ENCODE results near the gene ZMYM4.

The ZMYM4 gene

GRCh38 chr1:35408925-35409324, 140.4 kb downstream of the ZMYM4 start:
- Histone ChIP-seq H3K36me3 (ENCODE audit: insufficient read depth, low read length) (peaks cover 69% of the 10 kb centered on the region), H3K4me3 (no peak overlapping the region), H3K27ac (no peak overlapping the region), H3K9ac (ENCODE audit: insufficient read length) (no peak overlapping the region), H3K9me3 (ENCODE audit: low read depth, low read length) (no peaks in the 10 kb centered on the region)
- TF ChIP-seq EZH2 (IDR thresholded peaks at IDR 0.05) (no peak), POLR2AphosphoS5 (IDR thresholded peaks at IDR 0.05; ENCODE audit: borderline replicate concordance, low read depth, low read length) (no peak), FOXP2 (optimal IDR thresholded peaks at IDR 0.05; ENCODE audit: control extremely low read depth, extremely low read length, insufficient read depth) (no peak)
- no peak for DNase-seq (ENCODE audit: low read depth, low spot score)

- no peak for TF ChIP-seq POLR2AphosphoS5 (IDR thresholded peaks at IDR 0.05; ENCODE audit: borderline replicate concordance, low read depth, low read length)
- no peak for TF ChIP-seq FOXP2 (optimal IDR thresholded peaks at IDR 0.05; ENCODE audit: control extremely low read depth, extremely low read length, insufficient read depth)
- no peak for TF ChIP-seq EZH2 (IDR thresholded peaks at IDR 0.05)
- H3K36me3 ChIP-seq (ENCODE audit: insufficient read depth, low read length): peaks cover 29% of the 10 kb centered on the region
- no peak overlapping the region for H3K4me3 ChIP-seq
Observed at GRCh38 chr1:35426097-35426586, 157.6 kb downstream of the ZMYM4 start.

DNA sequence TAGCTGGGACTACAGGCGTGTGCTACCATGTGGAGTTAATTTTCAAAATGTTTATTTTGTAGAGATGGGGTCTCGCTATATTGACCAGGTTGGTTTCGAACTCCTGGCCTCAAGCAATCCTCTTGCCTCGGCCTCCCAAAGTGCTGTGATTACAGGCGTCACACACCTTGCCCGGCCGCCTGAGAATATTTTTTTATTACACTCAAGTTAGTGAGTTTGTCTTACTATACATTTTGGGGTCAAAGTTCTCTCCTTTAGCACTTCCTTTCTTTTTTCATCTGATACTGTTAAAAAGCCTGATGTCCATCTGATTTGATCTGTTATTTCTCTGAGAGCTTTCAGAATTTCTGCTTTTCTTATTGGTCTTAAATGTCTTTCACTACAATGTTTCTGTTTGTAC, 159.9 kb downstream of the ZMYM4 start:
- no peak overlapping the region for H3K9ac ChIP-seq (ENCODE audit: insufficient read length)
- H3K36me3 ChIP-seq (ENCODE audit: insufficient read depth, low read length): peaks cover 17% of the 10 kb centered on the region; the same call in 1 of the 2 replicates
- TF ChIP-seq EZH2 (IDR thresholded peaks at IDR 0.05) (no peak), FOXP2 (optimal IDR thresholded peaks at IDR 0.05; ENCODE audit: control extremely low read depth, extremely low read length, insufficient read depth) (no peak), POLR2AphosphoS5 (IDR thresholded peaks at IDR 0.05; ENCODE audit: borderline replicate concordance, low read depth, low read length) (no peak)
- no peaks in the 10 kb centered on the region for H3K9me3 ChIP-seq (ENCODE audit: low read depth, low read length)
- H3K4me3 ChIP-seq: no peak overlapping the region
- H3K27ac ChIP-seq: no peak overlapping the region
- DNase-seq (ENCODE audit: low read depth, low spot score): no peak

More at GRCh38 chr1:35426097-35426586, 157.6 kb downstream of the ZMYM4 start:
- no peaks in the 10 kb centered on the region for H3K9me3 ChIP-seq (ENCODE audit: low read depth, low read length)
- peak overlapping the region; percentile 36; the same call in 1 of the 2 replicates for H3K27ac ChIP-seq
- H3K9ac ChIP-seq (ENCODE audit: insufficient read length): no peak overlapping the region
- no peak for DNase-seq (ENCODE audit: low read depth, low spot score)

- no peak overlapping the region for H3K9ac ChIP-seq (ENCODE audit: insufficient read length)
- TF ChIP-seq POLR2AphosphoS5 (IDR thresholded peaks at IDR 0.05; ENCODE audit: borderline replicate concordance, low read depth, low read length) (no peak), FOXP2 (optimal IDR thresholded peaks at IDR 0.05; ENCODE audit: control extremely low read depth, extremely low read length, insufficient read depth) (no peak), EZH2 (IDR thresholded peaks at IDR 0.05) (no peak)
- DNase-seq (ENCODE audit: low read depth, low spot score): no peak
- H3K27ac ChIP-seq: no peak overlapping the region
- no peaks in the 10 kb centered on the region for H3K9me3 ChIP-seq (ENCODE audit: low read depth, low read length)
- no peak overlapping the region for H3K4me3 ChIP-seq
- H3K36me3 ChIP-seq (ENCODE audit: insufficient read depth, low read length): peaks cover 12% of the 10 kb centered on the region; the same call in 1 of the 2 replicates
Observed at GRCh38 chr1:35430762-35431161, 162.3 kb downstream of the ZMYM4 start.

DNA sequence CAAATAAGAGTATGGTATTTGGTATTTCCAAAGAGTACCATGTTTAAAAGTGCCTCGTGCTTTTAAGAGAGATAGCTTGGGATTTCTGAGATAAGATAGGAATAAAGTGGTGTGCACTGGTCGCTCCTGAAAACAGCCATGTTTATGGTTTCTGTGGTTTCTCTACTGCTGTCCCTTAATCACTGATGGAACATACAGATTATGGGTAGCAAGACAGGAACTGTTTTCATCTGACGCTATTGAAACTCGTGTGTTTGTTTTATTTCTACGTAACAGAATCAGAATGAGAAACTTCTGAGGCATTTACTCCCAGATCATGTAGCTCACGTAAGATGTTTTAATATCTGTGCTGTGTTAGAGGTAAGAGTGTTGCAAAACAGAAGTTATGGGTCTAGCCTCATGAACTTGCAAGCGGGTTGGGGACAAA, 162.7 kb downstream of the ZMYM4 start:
- DNase-seq (ENCODE audit: low read depth, low spot score): no peak
- H3K9me3 ChIP-seq (ENCODE audit: low read depth, low read length): no peaks in the 10 kb centered on the region
- no peak overlapping the region for H3K9ac ChIP-seq (ENCODE audit: insufficient read length)
- TF ChIP-seq FOXP2 (optimal IDR thresholded peaks at IDR 0.05; ENCODE audit: control extremely low read depth, extremely low read length, insufficient read depth) (no peak), EZH2 (IDR thresholded peaks at IDR 0.05) (no peak), POLR2AphosphoS5 (IDR thresholded peaks at IDR 0.05; ENCODE audit: borderline replicate concordance, low read depth, low read length) (no peak)
- H3K4me3 ChIP-seq: no peak overlapping the region
- peaks cover 10% of the 10 kb centered on the region; the same call in 1 of the 2 replicates for H3K36me3 ChIP-seq (ENCODE audit: insufficient read depth, low read length)
- H3K27ac ChIP-seq: no peak overlapping the region

GRCh38 chr1:35432231-35432630, 163.7 kb downstream of the ZMYM4 start:
- H3K9me3 ChIP-seq (ENCODE audit: low read depth, low read length): no peaks in the 10 kb centered on the region
- TF ChIP-seq POLR2AphosphoS5 (IDR thresholded peaks at IDR 0.05; ENCODE audit: borderline replicate concordance, low read depth, low read length): no peak
- no peak for TF ChIP-seq FOXP2 (optimal IDR thresholded peaks at IDR 0.05; ENCODE audit: control extremely low read depth, extremely low read length, insufficient read depth)
- TF ChIP-seq EZH2 (IDR thresholded peaks at IDR 0.05): no peak
- no peak overlapping the region for H3K27ac ChIP-seq
- H3K4me3 ChIP-seq: no peak overlapping the region
- DNase-seq (ENCODE audit: low read depth, low spot score): no peak
- H3K36me3 ChIP-seq (ENCODE audit: insufficient read depth, low read length): peaks cover 9% of the 10 kb centered on the region; the same call in 1 of the 2 replicates
- H3K9ac ChIP-seq (ENCODE audit: insufficient read length): no peak overlapping the region

GRCh38 chr1:35433714-35434113, 165.2 kb downstream of the ZMYM4 start:
- no peak for DNase-seq (ENCODE audit: low read depth, low spot score)
- H3K4me3 ChIP-seq: no peak overlapping the region
- no peak overlapping the region for H3K9ac ChIP-seq (ENCODE audit: insufficient read length)
- H3K36me3 ChIP-seq (ENCODE audit: insufficient read depth, low read length): peaks cover 9% of the 10 kb centered on the region; the same call in 1 of the 2 replicates
- TF ChIP-seq FOXP2 (optimal IDR thresholded peaks at IDR 0.05; ENCODE audit: control extremely low read depth, extremely low read length, insufficient read depth) (no peak), POLR2AphosphoS5 (IDR thresholded peaks at IDR 0.05; ENCODE audit: borderline replicate concordance, low read depth, low read length) (no peak), EZH2 (IDR thresholded peaks at IDR 0.05) (no peak)
- no peaks in the 10 kb centered on the region for H3K9me3 ChIP-seq (ENCODE audit: low read depth, low read length)
- no peak overlapping the region for H3K27ac ChIP-seq

DNA sequence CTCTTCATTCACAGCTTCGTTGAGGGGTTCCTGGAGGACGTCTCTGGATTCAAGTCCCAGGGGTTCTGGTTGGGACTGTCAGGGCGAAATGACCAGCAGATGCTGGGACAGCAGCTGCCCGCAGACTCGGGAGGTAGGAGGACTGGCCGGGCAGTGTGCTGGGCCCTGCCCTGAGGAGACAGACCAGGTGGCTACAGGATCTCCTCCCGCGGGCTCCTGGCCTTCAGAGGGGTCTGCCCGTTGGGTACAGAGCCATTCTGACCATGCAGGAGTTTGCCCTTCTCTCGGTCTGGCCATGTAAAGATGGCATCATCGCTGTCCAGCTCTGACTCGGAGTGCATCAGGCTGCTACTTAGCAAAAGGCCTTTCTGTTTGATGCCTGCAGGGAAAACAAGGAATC, 166.2 kb downstream of the ZMYM4 start:
- Histone ChIP-seq H3K9ac (ENCODE audit: insufficient read length) (no peak overlapping the region), H3K9me3 (ENCODE audit: low read depth, low read length) (no peaks in the 10 kb centered on the region), H3K36me3 (ENCODE audit: insufficient read depth, low read length) (peaks cover 9% of the 10 kb centered on the region; the same call in 1 of the 2 replicates), H3K27ac (no peak overlapping the region), H3K4me3 (no peak overlapping the region)
- no peak for TF ChIP-seq POLR2AphosphoS5 (IDR thresholded peaks at IDR 0.05; ENCODE audit: borderline replicate concordance, low read depth, low read length)
- no peak for TF ChIP-seq FOXP2 (optimal IDR thresholded peaks at IDR 0.05; ENCODE audit: control extremely low read depth, extremely low read length, insufficient read depth)
- TF ChIP-seq EZH2 (IDR thresholded peaks at IDR 0.05): no peak
- DNase-seq (ENCODE audit: low read depth, low spot score): no peak

DNA sequence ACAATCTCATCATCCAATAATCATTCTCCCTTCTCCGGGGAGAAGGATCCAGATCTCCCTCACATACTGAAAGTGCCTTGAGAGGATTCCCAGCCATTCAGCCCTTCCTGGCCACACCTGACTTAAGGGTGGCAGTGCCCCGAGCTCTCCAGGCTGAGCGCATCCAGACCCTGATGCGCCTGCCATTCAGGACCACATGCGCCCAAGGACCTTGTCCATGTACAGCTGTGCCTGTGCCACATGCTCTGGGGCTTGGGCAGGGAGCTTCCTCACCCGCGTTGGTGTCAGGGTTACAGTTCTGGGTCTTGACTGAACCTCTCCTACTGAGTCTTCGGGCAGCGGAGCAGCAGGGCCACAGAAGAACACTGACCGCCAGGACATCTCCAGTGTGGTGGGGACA, 167.6 kb downstream of the ZMYM4 start:
- Histone ChIP-seq H3K9ac (ENCODE audit: insufficient read length) (no peak overlapping the region), H3K9me3 (ENCODE audit: low read depth, low read length) (no peaks in the 10 kb centered on the region), H3K27ac (no peak overlapping the region), H3K36me3 (ENCODE audit: insufficient read depth, low read length) (peaks cover 2% of the 10 kb centered on the region; the same call in 1 of the 2 replicates), H3K4me3 (no peak overlapping the region)
- TF ChIP-seq POLR2AphosphoS5 (IDR thresholded peaks at IDR 0.05; ENCODE audit: borderline replicate concordance, low read depth, low read length) (no peak), FOXP2 (optimal IDR thresholded peaks at IDR 0.05; ENCODE audit: control extremely low read depth, extremely low read length, insufficient read depth) (no peak), EZH2 (IDR thresholded peaks at IDR 0.05) (no peak)
- no peak for DNase-seq (ENCODE audit: low read depth, low spot score)

Data from SK-N-MC (cell line).